Suppressor macrophage (primary cell): ENCODE data around the gene DDX20.
A peak's percentile ranks its signal among the peaks of the same experiment; 100 is the strongest.
"Not testable (repeated sequence)": the region's sequence is repeated elsewhere in the genome, so short reads cannot be mapped to it uniquely, and the experiment has no call there.

Source experiments
- DNase-seq, 4 experiments: peaks; one replicate each; pipeline ENCODE4 v3.0.0-alpha.2; 2020 to 2022

Gene DDX20

GRCh38 chr1:111733183-111733991, 22.3 kb upstream of the DDX20 start:
- DNase-seq, result peak; percentile 86 to 97 (median 93)

GRCh38 chr1:111733992-111734341, 21.7 kb upstream of the DDX20 start:
- DNase-seq, result peak; percentile 68 to 85 (median 80)

GRCh38 chr1:111734426-111734825, 21.3 kb upstream of the DDX20 start:
- DNase-seq, result no peak

GRCh38 chr1:111734856-111735255, 20.8 kb upstream of the DDX20 start:
- DNase-seq, result no peak

- DNase-seq, result no peak
These were observed 20.4 kb upstream of the DDX20 start for GRCh38 chr1:111735321-111735720.

GRCh38 chr1:111735858-111736544, 19.7 kb upstream of the DDX20 start:
- no peak for DNase-seq

- no peak for DNase-seq
These were observed 19.0 kb upstream of the DDX20 start for GRCh38 chr1:111736548-111737215.

GRCh38 chr1:111737216-111738132, 18.2 kb upstream of the DDX20 start:
- no peak for DNase-seq

- DNase-seq, result no peak
These were observed 17.6 kb upstream of the DDX20 start for GRCh38 chr1:111738133-111738435.

GRCh38 chr1:111738436-111739193, 17.1 kb upstream of the DDX20 start:
- DNase-seq, result peak in 3 of 4 experiments; percentile 37 to 78 (median 71)

- peak; percentile 89 to 96 (median 93) for DNase-seq
These were observed 16.3 kb upstream of the DDX20 start, which contains the start of gene INKA2 for GRCh38 chr1:111739194-111739924. Gene INKA2 (minus strand): TSS chr1:111739395. CDS start chr1:111739242, 153 bp downstream.

GRCh38 chr1:111739925-111740765, 15.6 kb upstream of the DDX20 start:
- DNase-seq, result peak; percentile 25 to 60 (median 27)

- DNase-seq, result not testable (repeated sequence)
These were observed 13.4 kb upstream of the DDX20 start for GRCh38 chr1:111742292-111742691.

- DNase-seq, result no peak
These were observed 12.7 kb upstream of the DDX20 start for GRCh38 chr1:111742938-111743549.

GRCh38 chr1:111743679-111744101, 12.0 kb upstream of the DDX20 start:
- DNase-seq, result no peak

- no peak for DNase-seq
These were observed 9.8 kb upstream of the DDX20 start for GRCh38 chr1:111745675-111746613.

GRCh38 chr1:111746614-111746999, 9.1 kb upstream of the DDX20 start:
- DNase-seq, result no peak

- DNase-seq, result peak; percentile 86 to 93 (median 88)
These were observed 8.4 kb upstream of the DDX20 start for GRCh38 chr1:111747282-111747734.
